Measurements from ENCODE around the gene RUNX3. TPM values are rescaled to one million over a fixed set of nuclear protein-coding genes. Genes with fewer than 3 reads are reported as not detected.

Gene RUNX3
- total and polyA plus RNA-seq, 2 donors (not counting 1 experiment from before 2014, with no cell fraction given): 86.0 to 127 TPM

DNA sequence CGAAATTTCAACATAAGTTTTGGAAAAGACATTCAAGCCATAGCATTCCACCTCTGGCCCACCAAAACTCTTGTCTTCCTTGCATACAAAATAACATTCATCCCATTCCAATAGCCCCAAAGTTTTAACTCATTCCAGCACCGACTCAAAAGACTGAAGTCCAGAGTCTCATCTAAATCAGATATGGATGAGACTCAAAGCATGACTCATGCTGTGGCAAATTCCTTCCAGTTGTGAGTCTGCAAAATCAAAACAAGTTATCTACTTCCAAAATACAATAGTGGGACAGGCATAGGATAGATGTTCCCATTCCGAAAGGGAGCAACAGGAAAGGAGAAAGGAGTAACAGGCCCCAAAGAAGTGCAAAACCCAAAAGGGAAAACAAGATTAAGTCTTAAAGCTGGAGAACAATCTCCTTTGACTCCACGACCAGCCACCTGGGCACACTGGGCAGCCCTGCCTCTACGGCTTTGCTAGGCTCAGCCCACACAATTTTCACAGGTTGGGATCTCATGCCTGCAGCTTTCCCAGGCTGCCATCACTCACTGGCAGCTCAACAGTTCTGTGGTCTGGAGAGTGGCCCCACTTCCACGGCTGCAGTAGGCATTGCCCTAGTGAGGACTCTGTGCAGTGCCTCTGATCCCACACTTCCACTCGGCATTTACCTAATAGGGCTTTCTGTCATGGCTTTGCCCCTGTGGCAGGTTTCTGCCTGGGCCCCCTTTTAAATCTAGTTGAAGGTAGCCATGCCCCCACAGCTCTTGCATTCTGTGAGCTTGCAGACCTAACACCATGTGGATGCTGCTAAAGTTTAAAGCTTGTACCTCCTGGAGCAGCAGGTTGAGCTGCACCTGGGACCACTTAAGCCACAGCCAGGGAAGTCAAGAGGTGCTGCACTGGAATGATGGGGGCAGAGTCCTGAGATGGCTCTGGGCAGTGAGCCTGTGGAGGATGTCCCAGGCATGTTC, 51.0 kb downstream of the RUNX3 start:
- ChIA-PET POLR2A (no interaction called here), CTCF (interaction anchor here (2.0 kb wide), 1 partner anchor 31 kb away, joined by 5 read pairs; no protein-coding TSS in a partner anchor)
- DNase-seq: no peak
- Histone ChIP-seq H3K4me3 (ENCODE audit: control extremely low read depth in 1 of 5, extremely low read depth in 1 of 5, insufficient read depth in 1 of 5, low read depth in 2 of 5, low read length in 4 of 5) (no peak overlapping the region), H3K79me2 (ENCODE audit: control insufficient read depth, insufficient read depth, low read length) (no peaks in the 10 kb centered on the region), H3K27me3 (replicated peaks in 1 of 4; ENCODE audit: control extremely low read depth in 1 of 4, control insufficient read depth in 3 of 4, insufficient read depth in 4 of 4, low read length in 3 of 4) (peaks cover 0 to 5% (median 0%) of the 10 kb centered on the region in 4 experiments), H3K36me3 (replicated peaks in 1 of 2; ENCODE audit: control extremely low read depth in 1 of 2, control insufficient read depth in 1 of 2, extremely low read depth in 1 of 2, insufficient read depth in 2 of 2, low read length in 1 of 2) (no peaks in the 10 kb centered on the region), H3K4me1 (ENCODE audit: control insufficient read depth in 2 of 2, insufficient read depth in 2 of 2, low read length in 2 of 2) (no peaks in the 10 kb centered on the region), H4K20me1 (ENCODE audit: control insufficient read depth, insufficient read depth, low read length, poor library complexity, severe bottlenecking) (no peaks in the 10 kb centered on the region), H3K27ac (ENCODE audit: low read length in 2 of 2) (no peak overlapping the region), H2AFZ (ENCODE audit: insufficient read depth, low read depth, low read length, poor library complexity, severe bottlenecking) (no peak overlapping the region), H3K9ac (ENCODE audit: low read length) (no peak overlapping the region), H3K9me3 (ENCODE audit: control extremely low read depth in 1 of 3, control insufficient read depth in 2 of 3, insufficient read depth in 1 of 3, low read length in 2 of 3) (peaks cover 0 to 11% (median 0%) of the 10 kb centered on the region in 3 donors), H3K4me2 (replicated peaks; ENCODE audit: low read depth, low read length, poor library complexity, severe bottlenecking) (no peak overlapping the region)
- intact Hi-C loops (cut with micrococcal nuclease): no loop called here
- no peak for ATAC-seq (ENCODE audit: low read depth)
- TF ChIP-seq EZH2 (IDR thresholded peaks at IDR 0.05; ENCODE audit: borderline replicate concordance, insufficient read depth, low read depth, low read length, poor library complexity, severe bottlenecking): no peak
- TF ChIP-seq, protein P1, sequence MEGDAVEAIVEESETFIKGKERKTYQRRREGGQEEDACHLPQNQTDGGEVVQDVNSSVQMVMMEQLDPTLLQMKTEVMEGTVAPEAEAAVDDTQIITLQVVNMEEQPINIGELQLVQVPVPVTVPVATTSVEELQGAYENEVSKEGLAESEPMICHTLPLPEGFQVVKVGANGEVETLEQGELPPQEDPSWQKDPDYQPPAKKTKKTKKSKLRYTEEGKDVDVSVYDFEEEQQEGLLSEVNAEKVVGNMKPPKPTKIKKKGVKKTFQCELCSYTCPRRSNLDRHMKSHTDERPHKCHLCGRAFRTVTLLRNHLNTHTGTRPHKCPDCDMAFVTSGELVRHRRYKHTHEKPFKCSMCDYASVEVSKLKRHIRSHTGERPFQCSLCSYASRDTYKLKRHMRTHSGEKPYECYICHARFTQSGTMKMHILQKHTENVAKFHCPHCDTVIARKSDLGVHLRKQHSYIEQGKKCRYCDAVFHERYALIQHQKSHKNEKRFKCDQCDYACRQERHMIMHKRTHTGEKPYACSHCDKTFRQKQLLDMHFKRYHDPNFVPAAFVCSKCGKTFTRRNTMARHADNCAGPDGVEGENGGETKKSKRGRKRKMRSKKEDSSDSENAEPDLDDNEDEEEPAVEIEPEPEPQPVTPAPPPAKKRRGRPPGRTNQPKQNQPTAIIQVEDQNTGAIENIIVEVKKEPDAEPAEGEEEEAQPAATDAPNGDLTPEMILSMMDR (IDR thresholded peaks at IDR 0.05): no peak
- H3K9me3 Mint-ChIP-seq (ENCODE audit: insufficient read depth): peaks cover 4% of the 10 kb centered on the region
- WGBS (ENCODE audit: insufficient coverage): 95% methylated on average over 7 of the region's 7 CpGs
- peaks cover 7% of the 10 kb centered on the region for H3K27me3 Mint-ChIP-seq
- no peaks in the 10 kb centered on the region for H3K4me1 Mint-ChIP-seq
- H3K27ac Mint-ChIP-seq: no peak overlapping the region
- H3K4me3 Mint-ChIP-seq: no peak overlapping the region

DNA sequence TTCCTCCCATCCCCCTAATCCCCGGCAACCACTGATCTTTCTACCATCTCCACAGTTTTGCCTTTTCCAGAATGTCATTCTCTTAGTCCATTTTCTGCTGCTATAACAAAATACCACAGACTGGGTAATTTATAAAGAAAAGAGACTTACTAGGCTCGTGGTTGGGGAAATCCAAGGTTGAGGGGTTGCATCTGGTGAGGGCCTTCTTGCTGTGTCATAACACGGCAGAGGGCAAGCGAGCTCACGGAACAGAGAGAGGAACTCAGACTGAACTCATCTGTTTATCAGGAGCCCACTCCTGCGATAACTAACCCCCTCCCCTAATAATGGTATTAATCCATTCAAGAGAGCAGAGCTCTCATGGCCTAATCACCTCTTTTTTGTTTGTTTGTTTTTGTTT, 52.0 kb downstream of the RUNX3 start:
- peaks cover under 1% of the 10 kb centered on the region for H3K9me3 Mint-ChIP-seq (ENCODE audit: insufficient read depth)
- 88% methylated on average over 1 of the region's 6 CpGs for WGBS (ENCODE audit: insufficient coverage)
- no peaks in the 10 kb centered on the region for H4K20me1 ChIP-seq (ENCODE audit: control insufficient read depth, insufficient read depth, low read length, poor library complexity, severe bottlenecking)

More for the DNA sequence above, 52.0 kb downstream of the RUNX3 start:
- H3K9me3 ChIP-seq (ENCODE audit: control extremely low read depth in 1 of 3, control insufficient read depth in 2 of 3, insufficient read depth in 1 of 3, low read length in 2 of 3): peaks cover 0 to under 1% (median 0%) of the 10 kb centered on the region in 3 donors
- POLR2A ChIA-PET: no interaction called here
- intact Hi-C loops (cut with micrococcal nuclease): no loop called here
- no peak overlapping the region for H3K27ac ChIP-seq (ENCODE audit: low read length in 2 of 2)
- H3K4me3 ChIP-seq (ENCODE audit: control extremely low read depth in 1 of 5, extremely low read depth in 1 of 5, insufficient read depth in 1 of 5, low read depth in 2 of 5, low read length in 4 of 5): no peak overlapping the region
- Mint-ChIP-seq H3K4me3 (no peak overlapping the region), H3K27me3 (peaks cover 7% of the 10 kb centered on the region), H3K27ac (no peak overlapping the region), H3K4me1 (no peaks in the 10 kb centered on the region)
- CTCF ChIA-PET: interaction anchor here (0.6 to 2.0 kb wide), 2 partner anchors 30 to 679 kb away, joined by 3 to 5 read pairs; no protein-coding TSS in a partner anchor
- TF ChIP-seq EZH2 (IDR thresholded peaks at IDR 0.05; ENCODE audit: borderline replicate concordance, insufficient read depth, low read depth, low read length, poor library complexity, severe bottlenecking): no peak
- TF ChIP-seq, protein P1 (IDR thresholded peaks at IDR 0.05): no peak
- H3K36me3 ChIP-seq (replicated peaks in 1 of 2; ENCODE audit: control extremely low read depth in 1 of 2, control insufficient read depth in 1 of 2, extremely low read depth in 1 of 2, insufficient read depth in 2 of 2, low read length in 1 of 2): no peaks in the 10 kb centered on the region
- no peaks in the 10 kb centered on the region for H3K4me1 ChIP-seq (ENCODE audit: control insufficient read depth in 2 of 2, insufficient read depth in 2 of 2, low read length in 2 of 2)
- H3K79me2 ChIP-seq (ENCODE audit: control insufficient read depth, insufficient read depth, low read length): no peaks in the 10 kb centered on the region
- no peak overlapping the region for H2AFZ ChIP-seq (ENCODE audit: insufficient read depth, low read depth, low read length, poor library complexity, severe bottlenecking)
- H3K4me2 ChIP-seq (replicated peaks; ENCODE audit: low read depth, low read length, poor library complexity, severe bottlenecking): no peak overlapping the region
- DNase-seq: no peak
- H3K9ac ChIP-seq (ENCODE audit: low read length): no peak overlapping the region
- peaks cover 0 to 5% (median 0%) of the 10 kb centered on the region in 4 experiments for H3K27me3 ChIP-seq (replicated peaks in 1 of 4; ENCODE audit: control extremely low read depth in 1 of 4, control insufficient read depth in 3 of 4, insufficient read depth in 4 of 4, low read length in 3 of 4)
- ATAC-seq (ENCODE audit: low read depth): no peak
